ENCODE data around the gene CNDP1. TPM values are rescaled to one million over a fixed set of nuclear protein-coding genes. Genes with fewer than 3 reads are reported as not detected.

CNDP1 gene
- total RNA-seq, 1 experiment from 2014 or later: not detected

- Histone ChIP-seq H3K4me2 (ENCODE audit: low read depth, low read length, poor library complexity, severe bottlenecking) (no peak overlapping the region), H3K9ac (ENCODE audit: low read length) (no peak overlapping the region), H3K79me2 (ENCODE audit: low read length) (peaks cover 35% of the 10 kb centered on the region), H3K36me3 (ENCODE audit: insufficient read depth, low read length) (peaks cover 69% of the 10 kb centered on the region), H2AFZ (ENCODE audit: low read length) (no peak overlapping the region), H3K4me1 (ENCODE audit: low read length) (no peaks in the 10 kb centered on the region), H3K27me3 (ENCODE audit: low read length) (no peaks in the 10 kb centered on the region), H3K9me3 (ENCODE audit: low read length) (no peaks in the 10 kb centered on the region), H3K4me3 (ENCODE audit: low read length) (no peak overlapping the region), H3K27ac (ENCODE audit: low read length) (no peak overlapping the region), H4K20me1 (ENCODE audit: insufficient read depth, low read depth, low read length) (peaks cover 46% of the 10 kb centered on the region), H3K9me2 (replicated peaks; ENCODE audit: insufficient read depth, low read length) (no peaks in the 10 kb centered on the region)
- DNase-seq: no peak
Measured at GRCh38 chr18:74508366-74508765, 25.9 kb upstream of the CNDP1 start.

- Histone ChIP-seq H2AFZ (ENCODE audit: low read length) (no peak overlapping the region), H3K27ac (ENCODE audit: low read length) (no peak overlapping the region), H3K4me2 (ENCODE audit: low read depth, low read length, poor library complexity, severe bottlenecking) (no peak overlapping the region), H4K20me1 (ENCODE audit: insufficient read depth, low read depth, low read length) (peaks cover 46% of the 10 kb centered on the region), H3K27me3 (ENCODE audit: low read length) (no peaks in the 10 kb centered on the region), H3K9me2 (replicated peaks; ENCODE audit: insufficient read depth, low read length) (no peaks in the 10 kb centered on the region), H3K4me1 (ENCODE audit: low read length) (no peaks in the 10 kb centered on the region), H3K4me3 (ENCODE audit: low read length) (no peak overlapping the region), H3K9me3 (ENCODE audit: low read length) (no peaks in the 10 kb centered on the region), H3K9ac (ENCODE audit: low read length) (no peak overlapping the region), H3K36me3 (ENCODE audit: insufficient read depth, low read length) (peaks cover 67% of the 10 kb centered on the region), H3K79me2 (ENCODE audit: low read length) (peaks cover 33% of the 10 kb centered on the region)
- no peak for DNase-seq
Measured at GRCh38 chr18:74508821-74509225, 25.5 kb upstream of the CNDP1 start.

- H3K27me3 ChIP-seq (ENCODE audit: low read length): no peaks in the 10 kb centered on the region
- H3K9ac ChIP-seq (ENCODE audit: low read length): no peak overlapping the region
- H4K20me1 ChIP-seq (ENCODE audit: insufficient read depth, low read depth, low read length): peaks cover 49% of the 10 kb centered on the region
- H3K4me2 ChIP-seq (ENCODE audit: low read depth, low read length, poor library complexity, severe bottlenecking): no peak overlapping the region
- no peak overlapping the region for H3K27ac ChIP-seq (ENCODE audit: low read length)
- H3K79me2 ChIP-seq (ENCODE audit: low read length): peaks cover 29% of the 10 kb centered on the region
- no peaks in the 10 kb centered on the region for H3K9me2 ChIP-seq (replicated peaks; ENCODE audit: insufficient read depth, low read length)
- peaks cover 66% of the 10 kb centered on the region for H3K36me3 ChIP-seq (ENCODE audit: insufficient read depth, low read length)
- no peak for DNase-seq
- no peaks in the 10 kb centered on the region for H3K9me3 ChIP-seq (ENCODE audit: low read length)
- H3K4me1 ChIP-seq (ENCODE audit: low read length): no peaks in the 10 kb centered on the region
- H3K4me3 ChIP-seq (ENCODE audit: low read length): no peak overlapping the region
- H2AFZ ChIP-seq (ENCODE audit: low read length): no peak overlapping the region
Measured at GRCh38 chr18:74509856-74510769, 24.2 kb upstream of the CNDP1 start.

- H3K27ac ChIP-seq (ENCODE audit: low read length): no peak overlapping the region
- H3K4me2 ChIP-seq (ENCODE audit: low read depth, low read length, poor library complexity, severe bottlenecking): no peak overlapping the region
- no peak overlapping the region for H3K4me3 ChIP-seq (ENCODE audit: low read length)
- H4K20me1 ChIP-seq (ENCODE audit: insufficient read depth, low read depth, low read length): peaks cover 53% of the 10 kb centered on the region
- peaks cover 66% of the 10 kb centered on the region for H3K36me3 ChIP-seq (ENCODE audit: insufficient read depth, low read length)
- H3K79me2 ChIP-seq (ENCODE audit: low read length): peaks cover 26% of the 10 kb centered on the region
- H3K9me3 ChIP-seq (ENCODE audit: low read length): no peaks in the 10 kb centered on the region
- no peaks in the 10 kb centered on the region for H3K27me3 ChIP-seq (ENCODE audit: low read length)
- no peak overlapping the region for H2AFZ ChIP-seq (ENCODE audit: low read length)
- no peak overlapping the region for H3K9ac ChIP-seq (ENCODE audit: low read length)
- H3K9me2 ChIP-seq (replicated peaks; ENCODE audit: insufficient read depth, low read length): no peaks in the 10 kb centered on the region
- H3K4me1 ChIP-seq (ENCODE audit: low read length): no peaks in the 10 kb centered on the region
- DNase-seq: no peak
Measured at GRCh38 chr18:74510770-74511095, 23.6 kb upstream of the CNDP1 start.

GRCh38 chr18:74511823-74512222 is 22.5 kb upstream of the CNDP1 start:
- no peaks in the 10 kb centered on the region for H3K27me3 ChIP-seq (ENCODE audit: low read length)
- peaks cover 71% of the 10 kb centered on the region for H3K36me3 ChIP-seq (ENCODE audit: insufficient read depth, low read length)
- H4K20me1 ChIP-seq (ENCODE audit: insufficient read depth, low read depth, low read length): peaks cover 53% of the 10 kb centered on the region
- no peaks in the 10 kb centered on the region for H3K9me3 ChIP-seq (ENCODE audit: low read length)
- no peak for DNase-seq
- H3K27ac ChIP-seq (ENCODE audit: low read length): no peak overlapping the region
- H3K4me3 ChIP-seq (ENCODE audit: low read length): no peak overlapping the region
- no peak overlapping the region for H3K4me2 ChIP-seq (ENCODE audit: low read depth, low read length, poor library complexity, severe bottlenecking)
- H3K9me2 ChIP-seq (replicated peaks; ENCODE audit: insufficient read depth, low read length): no peaks in the 10 kb centered on the region
- no peak overlapping the region for H2AFZ ChIP-seq (ENCODE audit: low read length)
- peaks cover 21% of the 10 kb centered on the region for H3K79me2 ChIP-seq (ENCODE audit: low read length)
- H3K4me1 ChIP-seq (ENCODE audit: low read length): no peaks in the 10 kb centered on the region
- H3K9ac ChIP-seq (ENCODE audit: low read length): no peak overlapping the region

- Histone ChIP-seq H3K27ac (ENCODE audit: low read length) (no peak overlapping the region), H3K9ac (ENCODE audit: low read length) (no peak overlapping the region), H3K4me3 (ENCODE audit: low read length) (no peak overlapping the region), H2AFZ (ENCODE audit: low read length) (no peak overlapping the region), H4K20me1 (ENCODE audit: insufficient read depth, low read depth, low read length) (peaks cover 47% of the 10 kb centered on the region), H3K9me3 (ENCODE audit: low read length) (no peaks in the 10 kb centered on the region), H3K27me3 (ENCODE audit: low read length) (no peaks in the 10 kb centered on the region), H3K79me2 (ENCODE audit: low read length) (peaks cover 16% of the 10 kb centered on the region), H3K4me1 (ENCODE audit: low read length) (no peaks in the 10 kb centered on the region), H3K36me3 (ENCODE audit: insufficient read depth, low read length) (peaks cover 72% of the 10 kb centered on the region), H3K9me2 (replicated peaks; ENCODE audit: insufficient read depth, low read length) (no peaks in the 10 kb centered on the region), H3K4me2 (ENCODE audit: low read depth, low read length, poor library complexity, severe bottlenecking) (no peak overlapping the region)
- no peak for DNase-seq
Measured at GRCh38 chr18:74512321-74513053, 21.8 kb upstream of the CNDP1 start.

- DNase-seq: no peak
- Histone ChIP-seq H3K9ac (ENCODE audit: low read length) (no peak overlapping the region), H3K4me2 (ENCODE audit: low read depth, low read length, poor library complexity, severe bottlenecking) (no peak overlapping the region), H3K4me3 (ENCODE audit: low read length) (no peak overlapping the region), H2AFZ (ENCODE audit: low read length) (no peak overlapping the region), H3K9me2 (replicated peaks; ENCODE audit: insufficient read depth, low read length) (no peaks in the 10 kb centered on the region), H3K4me1 (ENCODE audit: low read length) (no peaks in the 10 kb centered on the region), H4K20me1 (ENCODE audit: insufficient read depth, low read depth, low read length) (peaks cover 39% of the 10 kb centered on the region), H3K9me3 (ENCODE audit: low read length) (no peaks in the 10 kb centered on the region), H3K27me3 (ENCODE audit: low read length) (no peaks in the 10 kb centered on the region), H3K27ac (ENCODE audit: low read length) (no peak overlapping the region), H3K79me2 (ENCODE audit: low read length) (peaks cover 10% of the 10 kb centered on the region; the same call in 1 of the 2 replicates), H3K36me3 (ENCODE audit: insufficient read depth, low read length) (peaks cover 72% of the 10 kb centered on the region)
Measured at GRCh38 chr18:74513149-74513882, 21.0 kb upstream of the CNDP1 start.

- H3K36me3 ChIP-seq (ENCODE audit: insufficient read depth, low read length): peaks cover 70% of the 10 kb centered on the region
- no peak overlapping the region for H3K9ac ChIP-seq (ENCODE audit: low read length)
- H3K4me2 ChIP-seq (ENCODE audit: low read depth, low read length, poor library complexity, severe bottlenecking): no peak overlapping the region
- H3K4me1 ChIP-seq (ENCODE audit: low read length): no peaks in the 10 kb centered on the region
- no peak overlapping the region for H3K27ac ChIP-seq (ENCODE audit: low read length)
- no peaks in the 10 kb centered on the region for H3K9me3 ChIP-seq (ENCODE audit: low read length)
- H3K4me3 ChIP-seq (ENCODE audit: low read length): no peak overlapping the region
- no peak for DNase-seq
- H3K79me2 ChIP-seq (ENCODE audit: low read length): peaks cover 4% of the 10 kb centered on the region; the same call in 1 of the 2 replicates
- no peaks in the 10 kb centered on the region for H3K27me3 ChIP-seq (ENCODE audit: low read length)
- no peak overlapping the region for H2AFZ ChIP-seq (ENCODE audit: low read length)
- peaks cover 38% of the 10 kb centered on the region; the same call in 1 of the 2 replicates for H4K20me1 ChIP-seq (ENCODE audit: insufficient read depth, low read depth, low read length)
- H3K9me2 ChIP-seq (replicated peaks; ENCODE audit: insufficient read depth, low read length): no peaks in the 10 kb centered on the region
Measured at GRCh38 chr18:74513883-74514205, 20.5 kb upstream of the CNDP1 start.

Data from Karpas-422 (cell line).